GM23248 (cell line): ENCODE measurements around the gene BNIP5.
"Not testable (repeated sequence)": the region's sequence is repeated elsewhere in the genome, so short reads cannot be mapped to it uniquely, and the experiment has no call there.

ENCODE experiments used
- EZH2 ChIP-seq: fragments of 200-600 bp; sonication (generic); IDR thresholded peaks from 2 replicates; pipeline ENCODE4 v1.6.1; 2018; ENCODE audit warnings: antibody characterized with exemption, mild to moderate bottlenecking; ENCODE audit not compliant: insufficient read depth, poor library complexity, severe bottlenecking
- EZH2phosphoT487 ChIP-seq: fragments of 200-600 bp; sonication (generic); IDR thresholded peaks from 2 replicates; pipeline ENCODE4 v1.6.1; 2018; ENCODE audit warnings: antibody characterized with exemption, moderate library complexity, mild to moderate bottlenecking, low read depth; ENCODE audit not compliant: insufficient read depth

DNA sequence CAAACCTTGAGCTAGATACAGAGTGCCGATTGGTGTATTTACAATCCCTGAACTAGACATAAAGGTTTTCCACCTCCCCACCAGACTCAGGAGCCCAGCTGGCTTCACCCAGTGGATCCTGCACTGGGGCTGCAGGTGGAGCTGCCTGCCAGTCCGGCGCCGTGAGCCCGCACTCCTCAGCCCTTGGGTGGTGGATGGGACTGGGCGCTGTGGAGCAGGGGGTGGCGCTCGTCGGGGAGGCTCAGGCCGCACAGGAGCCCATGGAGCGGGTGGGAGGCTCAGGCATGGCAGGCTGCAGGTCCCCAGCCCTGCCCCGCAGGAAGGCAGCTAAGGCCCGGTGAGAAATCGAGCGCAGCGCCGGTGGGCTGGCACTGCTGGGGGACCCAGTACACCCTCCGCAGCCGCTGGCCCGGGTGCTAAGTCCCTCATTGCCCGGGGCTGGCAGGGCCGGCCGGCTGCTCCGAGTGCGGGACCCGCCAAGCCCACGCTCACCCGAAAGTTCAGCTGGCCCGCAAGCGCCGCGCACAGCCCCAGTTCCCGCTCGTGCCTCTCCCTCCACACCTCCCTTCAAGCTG lies 27.5 kb upstream of the BNIP5 start:
- not testable (repeated sequence) for TF ChIP-seq EZH2, EZH2phosphoT487
